GM19043 (cell line): ENCODE results near the gene FRMD4A.
"Not testable (repeated sequence)": the region's sequence is repeated elsewhere in the genome, so short reads cannot be mapped to it uniquely, and the experiment has no call there.

Experiments used
- ATAC-seq: cut with Tn5 transposase; IDR thresholded peaks from one replicate; pipeline ENCODE4 v1.9.1; 2021; ENCODE audit warnings: low read depth; ENCODE audit not compliant: unreplicated experiment

The FRMD4A gene

GRCh38 chr10:14067638-14068037 lies 263.1 kb downstream of the FRMD4A start:
- ATAC-seq: not testable (repeated sequence)

DNA sequence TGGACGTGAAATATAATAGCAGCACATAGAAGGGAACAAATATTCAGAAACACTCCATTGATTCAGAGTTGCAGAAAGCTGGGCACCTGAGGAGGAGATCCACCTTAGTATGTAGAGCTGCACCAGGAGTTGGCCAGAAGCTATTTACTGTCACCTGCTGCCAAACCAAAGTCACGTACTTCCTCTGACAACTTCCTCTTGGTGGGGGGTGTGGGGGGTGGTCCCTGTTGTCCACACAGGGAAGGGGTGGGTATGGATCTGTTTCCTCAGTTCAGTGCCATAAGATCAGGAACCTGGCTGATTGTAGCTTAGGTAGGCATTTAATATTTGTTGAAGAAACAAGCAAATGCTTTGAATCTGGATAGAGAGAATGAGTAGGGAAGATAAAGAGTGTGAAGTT lies 264.6 kb downstream of the FRMD4A start:
- ATAC-seq: no peak

- no peak for ATAC-seq
Measured at GRCh38 chr10:14063531-14064285, 267.0 kb downstream of the FRMD4A start.

DNA sequence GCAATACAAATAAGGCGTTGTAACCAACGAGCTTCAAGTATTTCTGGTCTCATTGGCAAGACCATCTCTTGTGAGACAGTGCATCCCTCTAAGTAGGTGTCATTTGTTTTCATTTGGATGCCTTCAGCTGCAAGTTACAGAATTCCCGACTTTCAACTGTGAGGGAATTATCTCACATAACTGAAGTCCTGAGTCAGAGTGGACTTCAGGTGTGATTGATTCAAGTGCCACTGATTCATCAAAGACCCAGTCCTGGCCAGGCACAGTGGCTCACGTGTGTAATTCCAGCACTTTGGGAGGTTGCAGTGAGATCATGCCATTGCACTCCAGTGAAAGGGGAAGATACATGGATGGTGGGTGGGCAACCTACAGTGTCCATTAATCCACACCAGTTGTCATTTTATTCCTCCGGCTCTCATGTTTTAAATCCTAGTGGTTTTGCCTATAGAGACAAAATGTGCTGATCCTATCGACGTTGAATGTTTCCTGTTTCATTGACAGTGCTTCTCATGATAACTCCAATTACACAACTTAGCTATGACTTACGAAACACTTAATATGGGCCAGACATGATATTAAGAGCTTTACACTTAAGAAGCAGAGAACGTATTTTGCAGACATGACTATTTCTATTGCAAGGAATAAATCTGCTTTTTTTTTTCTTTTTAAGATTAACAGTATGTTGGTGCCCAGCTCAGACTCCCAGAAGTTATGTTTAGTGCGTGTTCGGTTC lies 268.0 kb downstream of the FRMD4A start:
- ATAC-seq: no peak

GRCh38 chr10:14060320-14061070 lies 270.2 kb downstream of the FRMD4A start:
- no peak for ATAC-seq

GRCh38 chr10:14056610-14057332 lies 274.0 kb downstream of the FRMD4A start:
- ATAC-seq: no peak

DNA sequence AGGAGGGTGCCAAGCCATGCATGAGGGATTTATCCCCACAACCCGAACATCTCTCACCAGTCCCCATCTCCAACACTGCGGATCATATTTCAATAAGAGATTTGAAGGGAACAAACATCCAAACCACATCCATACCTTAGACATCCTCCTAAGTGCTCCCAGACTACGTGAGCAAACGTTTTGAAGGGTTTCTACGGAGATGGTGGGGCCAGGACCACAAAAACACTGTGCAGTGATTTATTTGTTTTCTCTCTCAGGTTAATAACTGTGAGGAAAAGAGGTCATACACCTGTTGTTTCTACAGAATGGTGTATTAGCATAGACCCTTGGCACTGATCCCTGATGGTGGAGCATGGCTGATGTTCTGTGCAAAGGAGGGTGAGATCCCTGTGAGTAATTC lies 277.8 kb downstream of the FRMD4A start:
- no peak for ATAC-seq

- no peak for ATAC-seq
Measured at GRCh38 chr10:14050598-14050997, 280.1 kb downstream of the FRMD4A start.

DNA sequence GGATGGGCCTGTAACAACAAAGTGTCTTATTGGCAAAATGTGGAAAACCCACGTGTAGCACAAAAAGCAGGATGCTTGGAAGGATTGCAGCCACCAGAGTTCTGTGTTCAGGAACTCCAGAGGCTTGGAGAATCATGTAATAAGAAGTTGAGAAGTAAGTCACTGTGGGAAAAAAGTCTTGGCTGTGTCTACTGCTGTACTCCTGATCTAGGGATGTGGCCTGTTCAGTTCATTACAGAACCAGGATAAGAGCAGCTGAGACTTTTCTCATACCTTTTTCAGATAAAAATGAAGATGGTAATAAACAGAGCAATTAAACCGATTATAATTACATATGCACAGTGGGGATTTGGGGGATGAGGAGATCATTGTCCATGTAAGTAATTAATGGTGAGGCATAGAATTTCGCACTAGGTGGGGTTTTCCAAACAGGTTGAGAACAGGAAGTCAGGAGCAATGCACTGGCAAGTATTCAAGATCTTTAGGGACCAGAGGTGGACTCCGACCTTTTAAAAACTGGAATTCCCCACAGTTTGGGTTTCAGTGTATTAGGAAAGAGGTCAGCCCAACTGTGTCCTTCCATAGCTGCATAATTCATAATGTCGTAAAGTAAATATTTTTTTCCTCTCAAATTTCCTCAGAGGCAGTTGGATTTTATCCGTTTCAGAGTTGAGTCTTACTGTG lies 281.7 kb downstream of the FRMD4A start:
- ATAC-seq: no peak

GRCh38 chr10:14047431-14047830 lies 283.3 kb downstream of the FRMD4A start:
- no peak for ATAC-seq

DNA sequence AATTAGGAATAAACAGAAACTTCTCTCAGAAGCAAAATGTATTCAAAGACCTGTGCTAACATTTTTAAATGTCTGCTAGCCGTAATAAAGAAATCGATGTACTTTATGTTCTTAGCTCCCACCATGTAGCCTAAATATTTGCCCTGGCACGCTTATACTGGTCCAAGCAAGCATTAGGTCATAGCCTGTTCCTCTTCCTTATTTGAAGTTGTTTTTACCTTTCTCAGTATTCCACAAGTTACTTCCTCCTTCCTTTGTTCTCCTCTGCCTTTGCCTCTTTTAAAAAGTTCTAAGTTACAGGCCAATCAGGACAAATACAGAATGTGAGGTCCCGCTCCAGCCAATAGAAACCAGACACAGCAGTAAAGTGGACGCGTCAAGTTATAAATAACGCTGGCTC lies 288.7 kb downstream of the FRMD4A start:
- ATAC-seq: not testable (repeated sequence)

GRCh38 chr10:14040787-14041631 lies 289.7 kb downstream of the FRMD4A start:
- ATAC-seq: no peak

GRCh38 chr10:14039968-14040668 lies 290.6 kb downstream of the FRMD4A start:
- ATAC-seq: no peak

DNA sequence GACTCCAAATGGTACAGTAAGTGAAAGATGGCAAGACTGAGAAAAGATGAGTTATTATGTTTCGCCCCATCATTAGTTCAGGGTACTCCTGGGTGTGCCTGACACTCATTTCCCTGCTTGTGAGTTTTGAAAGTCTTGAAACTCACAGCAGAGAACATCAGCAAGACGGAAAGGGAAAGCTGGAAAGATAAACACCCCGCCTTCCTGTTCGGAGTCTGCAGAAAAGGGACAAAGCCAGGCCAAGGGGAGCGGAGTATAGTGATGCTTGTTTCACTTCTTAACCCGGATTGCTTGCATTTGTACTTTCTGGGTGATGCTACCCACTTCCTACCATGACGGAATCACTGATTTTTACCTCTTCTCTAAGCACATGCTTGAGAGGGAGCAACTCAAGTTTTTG lies 294.5 kb downstream of the FRMD4A start:
- ATAC-seq: no peak

DNA sequence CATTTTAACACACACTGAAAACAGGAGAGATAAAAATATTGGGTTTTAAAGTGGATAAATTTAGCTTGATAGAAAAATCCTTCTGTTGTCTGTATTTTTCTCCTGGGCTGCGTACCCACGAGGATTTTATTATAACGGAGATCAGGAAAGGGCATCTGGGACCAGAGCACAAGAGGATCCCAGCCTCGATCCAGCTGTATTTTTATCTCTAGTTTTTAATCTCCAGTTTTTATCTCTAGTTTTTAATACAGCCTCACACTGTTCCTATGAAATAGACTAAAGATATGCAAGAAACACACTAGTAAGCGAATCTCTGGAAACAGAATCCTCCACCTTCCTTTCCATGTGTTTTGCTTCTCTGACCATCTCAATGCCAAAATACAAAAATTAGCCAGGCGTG lies 295.2 kb downstream of the FRMD4A start:
- ATAC-seq: no peak

DNA sequence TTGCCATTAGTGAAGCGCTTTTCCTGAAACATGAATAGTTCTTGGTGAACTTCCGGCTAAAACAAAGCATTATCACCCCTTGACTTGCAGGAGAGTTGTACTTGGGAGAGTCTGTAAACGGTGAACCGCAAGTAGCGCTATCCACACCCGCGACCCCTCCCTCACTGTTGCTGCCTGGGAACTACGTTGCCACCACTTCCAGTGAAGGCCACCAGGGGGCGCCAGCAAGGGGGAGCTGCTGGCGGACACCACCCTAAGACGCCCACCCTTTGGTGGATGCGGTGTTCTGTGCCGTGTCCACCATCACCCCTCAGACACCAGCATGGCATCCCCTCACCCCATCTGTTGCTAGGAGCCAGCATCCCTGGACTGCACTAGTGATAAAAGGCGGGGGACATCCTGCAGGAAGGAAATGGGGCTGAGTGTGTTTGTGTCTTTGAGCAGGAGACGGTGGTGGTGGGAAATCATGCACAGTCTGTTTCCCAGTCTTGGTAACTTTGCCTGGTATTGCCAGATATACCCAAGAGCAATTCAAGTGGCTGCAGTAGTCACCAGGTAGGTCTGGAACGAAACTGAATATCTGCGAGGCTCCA lies 298.2 kb downstream of the FRMD4A start:
- ATAC-seq: no peak

GRCh38 chr10:14026325-14026724 lies 304.4 kb downstream of the FRMD4A start:
- ATAC-seq: no peak
